Measurements from ENCODE around the gene ANKRD55.
"Not testable (repeated sequence)": the region's sequence is repeated elsewhere in the genome, so short reads cannot be mapped to it uniquely, and the experiment has no call there.

ANKRD55 gene

DNA sequence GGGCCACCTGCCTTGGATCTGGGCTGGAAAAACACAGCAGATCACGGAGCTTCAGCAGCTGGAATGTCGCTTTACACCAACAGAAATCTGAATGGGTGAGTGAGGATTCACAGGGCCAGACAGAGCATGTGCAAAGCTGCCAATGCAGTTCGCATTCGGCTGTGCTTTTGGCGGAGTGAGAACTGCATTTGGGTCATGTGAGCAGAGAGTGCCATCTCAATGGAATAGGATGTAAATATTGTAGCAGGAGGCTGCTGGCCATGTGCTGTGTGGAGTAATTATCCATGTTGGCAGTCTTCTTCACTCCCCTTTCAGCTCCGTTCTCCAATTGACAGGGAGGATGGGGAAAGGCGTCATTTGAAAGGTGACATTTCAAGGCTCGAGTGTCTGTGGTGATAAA lies at the start of gene ANKRD55:
ANKRD55 (minus strand) TSS at position 101 of the 400 bp plus-strand sequence. CDS start 417 bp downstream, outside the sequence.
- DNase-seq = no peak

DNA sequence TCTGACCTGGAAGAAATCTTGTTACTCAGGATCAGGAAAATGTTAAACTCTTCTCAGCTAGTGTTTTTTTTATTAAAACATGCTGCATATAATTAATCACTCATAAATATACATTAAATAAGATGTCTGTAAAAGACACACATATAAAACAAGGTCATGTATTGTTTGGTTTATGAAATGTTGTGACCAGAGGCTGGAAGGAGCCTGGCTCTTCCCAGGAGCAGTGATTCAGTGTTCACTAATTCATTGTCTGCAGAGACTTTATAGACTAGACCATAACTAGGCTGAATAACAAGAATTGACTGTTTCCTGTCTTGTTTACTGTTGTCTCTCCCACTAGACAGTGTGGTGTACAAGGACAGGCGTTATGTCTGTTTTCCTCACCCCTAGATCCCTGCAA lies 49.1 kb upstream of the ANKRD55 start:
- DNase-seq = no peak

DNA sequence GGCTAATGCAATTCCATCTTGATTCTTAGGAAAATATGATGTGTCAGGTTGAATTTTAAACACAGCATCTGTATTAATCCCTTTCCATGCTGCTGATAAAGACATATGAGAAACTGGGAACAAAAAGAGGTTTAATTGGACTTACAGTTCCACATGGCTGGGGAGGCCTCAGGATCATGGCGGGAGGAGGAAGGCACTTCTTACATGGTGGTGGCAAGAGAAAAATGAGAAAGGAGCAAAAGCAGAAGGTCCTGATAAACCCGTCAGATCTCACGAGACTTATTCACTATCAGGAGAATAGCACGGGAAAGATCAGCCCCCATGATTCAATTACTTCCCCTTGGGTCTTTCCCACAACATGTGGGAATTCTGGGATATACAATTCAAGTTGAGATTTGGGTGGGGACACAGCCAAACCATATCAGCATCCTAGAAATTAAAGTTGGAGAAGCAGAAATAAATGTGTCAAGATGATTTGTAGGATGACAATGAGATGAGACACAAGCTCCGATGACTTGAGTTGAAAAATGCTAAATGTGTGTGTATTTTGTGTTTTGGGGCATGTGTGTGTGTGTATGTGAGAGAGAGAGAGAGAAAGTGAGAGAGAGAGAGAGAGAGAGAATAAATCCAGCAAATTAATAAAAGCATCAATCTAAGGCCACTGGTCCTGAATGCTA lies 48.5 kb upstream of the ANKRD55 start:
- DNase-seq = no peak

DNA sequence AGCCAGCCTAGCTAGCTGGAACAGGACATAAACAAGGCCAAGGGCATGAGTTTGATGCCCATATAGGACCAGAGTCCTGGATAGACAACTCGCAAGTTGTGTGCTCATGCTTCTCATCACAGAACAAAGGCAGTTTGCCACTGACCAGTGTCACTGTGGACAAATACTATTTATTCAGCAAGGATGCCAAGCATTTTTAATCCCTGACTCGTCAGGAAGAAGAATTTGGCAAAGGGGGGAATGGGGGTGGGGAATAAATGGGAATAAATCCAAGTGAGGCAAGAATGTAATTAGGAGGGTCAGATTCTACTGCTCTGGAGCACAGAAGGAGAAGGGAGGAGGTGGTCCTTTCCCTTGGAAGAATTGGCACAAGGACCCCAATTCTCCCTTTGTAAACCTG lies 46.8 kb upstream of the ANKRD55 start:
- no peak for DNase-seq

DNA sequence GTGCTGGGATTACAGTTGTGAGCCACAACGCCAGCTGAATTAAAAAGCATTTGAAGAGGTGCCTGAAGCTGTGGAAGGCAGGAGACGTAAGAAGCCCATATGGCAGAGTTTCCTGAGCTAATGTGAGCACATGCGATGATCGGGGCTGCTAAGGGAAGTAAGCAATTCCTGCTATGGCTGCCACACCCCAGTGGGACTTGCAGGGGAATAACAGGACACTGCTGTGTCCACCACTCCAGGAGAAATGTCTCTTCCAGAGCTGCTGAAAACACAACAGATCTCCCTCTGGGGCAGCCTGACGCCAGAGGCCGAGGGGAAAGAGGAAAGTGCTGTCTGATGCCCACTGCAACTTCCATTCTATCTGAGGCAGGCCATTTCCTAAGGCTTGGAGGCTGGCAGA lies 46.2 kb upstream of the ANKRD55 start:
- no peak for DNase-seq

DNA sequence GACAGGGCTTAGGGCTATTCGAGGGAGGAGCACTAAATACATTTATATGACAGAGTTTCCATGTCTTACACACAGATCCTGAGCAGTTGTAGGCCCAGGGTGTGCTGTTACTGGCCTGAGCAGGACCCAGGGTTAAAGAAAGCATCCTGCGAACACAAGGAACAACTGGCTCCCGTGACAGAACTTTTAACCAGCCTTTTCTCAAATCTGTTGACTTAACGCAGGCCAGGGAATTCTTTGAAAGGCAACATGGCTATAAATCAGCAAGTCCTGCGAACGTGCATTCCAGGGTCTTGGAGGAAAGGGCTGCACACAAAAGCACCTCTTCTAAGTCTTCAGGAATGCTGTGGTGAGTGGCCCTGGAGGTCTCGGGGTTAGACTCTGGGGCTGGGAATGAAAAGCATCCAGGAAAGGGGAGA lies 45.2 kb upstream of the ANKRD55 start:
- DNase-seq = no peak

DNA sequence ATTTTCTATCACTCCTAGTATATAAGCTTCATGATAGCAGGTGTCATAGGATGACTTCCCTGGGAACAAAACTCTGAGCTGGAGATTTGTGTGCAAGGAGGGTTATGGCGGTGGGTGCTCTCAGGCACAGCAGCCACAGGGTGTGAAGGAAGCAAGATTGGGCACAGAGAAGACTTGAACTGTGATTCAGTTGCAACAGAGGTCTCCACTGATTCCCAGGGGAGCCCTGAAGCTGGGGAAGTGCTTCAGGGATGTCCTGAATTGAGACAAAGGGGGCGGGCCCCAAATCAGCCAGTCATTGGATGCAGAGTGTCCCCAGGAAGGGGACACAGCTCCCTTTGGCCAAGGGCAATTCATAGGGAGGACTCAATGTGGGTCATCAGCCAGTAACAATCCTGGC lies 44.4 kb upstream of the ANKRD55 start:
- no peak for DNase-seq

DNA sequence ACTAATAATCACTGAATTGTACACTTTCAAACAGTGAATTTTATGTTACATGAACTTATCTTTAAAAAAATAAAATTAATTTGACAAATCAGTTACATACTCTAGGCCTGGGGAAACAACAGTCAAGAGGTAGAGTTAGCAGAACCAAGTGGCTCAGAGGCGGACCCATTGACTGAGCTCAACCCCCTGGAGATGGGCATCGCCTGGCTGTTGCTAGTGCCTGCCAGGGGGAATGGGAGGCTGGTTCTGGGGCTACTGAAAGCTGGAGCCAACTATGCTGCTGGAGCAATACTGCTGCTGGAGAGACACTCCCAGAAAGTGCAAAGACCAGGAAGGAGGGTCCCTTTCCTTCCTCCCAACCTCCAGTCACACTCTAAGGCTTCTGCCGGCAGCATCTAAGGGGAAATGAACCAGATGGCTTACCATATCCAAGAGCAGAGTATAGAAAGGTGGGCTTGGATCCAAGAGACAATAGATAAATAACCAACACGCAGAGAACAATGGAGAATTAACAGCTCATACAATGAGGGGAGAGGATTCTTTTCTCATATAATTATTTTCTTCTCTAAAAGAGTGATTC lies 40.3 kb upstream of the ANKRD55 start:
- DNase-seq = no peak

DNA sequence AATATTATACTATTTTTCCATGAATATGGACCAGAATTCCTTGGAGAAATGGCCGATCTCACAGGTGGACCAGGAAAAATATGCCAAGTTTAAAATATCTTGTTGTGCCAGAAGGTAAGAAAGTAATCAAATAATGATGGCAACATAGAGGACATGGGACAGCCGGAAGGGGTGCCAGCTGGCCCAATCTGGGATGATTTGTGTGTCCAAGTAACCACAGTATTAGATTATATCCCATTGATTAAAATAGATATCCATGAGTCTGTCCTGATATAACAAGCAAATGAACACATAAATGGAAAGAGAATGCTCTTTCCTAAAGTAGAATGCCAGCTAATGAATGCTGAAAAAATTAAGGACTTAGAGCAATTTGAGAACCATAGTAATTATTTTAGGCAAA lies 39.6 kb upstream of the ANKRD55 start:
- DNase-seq = no peak

DNA sequence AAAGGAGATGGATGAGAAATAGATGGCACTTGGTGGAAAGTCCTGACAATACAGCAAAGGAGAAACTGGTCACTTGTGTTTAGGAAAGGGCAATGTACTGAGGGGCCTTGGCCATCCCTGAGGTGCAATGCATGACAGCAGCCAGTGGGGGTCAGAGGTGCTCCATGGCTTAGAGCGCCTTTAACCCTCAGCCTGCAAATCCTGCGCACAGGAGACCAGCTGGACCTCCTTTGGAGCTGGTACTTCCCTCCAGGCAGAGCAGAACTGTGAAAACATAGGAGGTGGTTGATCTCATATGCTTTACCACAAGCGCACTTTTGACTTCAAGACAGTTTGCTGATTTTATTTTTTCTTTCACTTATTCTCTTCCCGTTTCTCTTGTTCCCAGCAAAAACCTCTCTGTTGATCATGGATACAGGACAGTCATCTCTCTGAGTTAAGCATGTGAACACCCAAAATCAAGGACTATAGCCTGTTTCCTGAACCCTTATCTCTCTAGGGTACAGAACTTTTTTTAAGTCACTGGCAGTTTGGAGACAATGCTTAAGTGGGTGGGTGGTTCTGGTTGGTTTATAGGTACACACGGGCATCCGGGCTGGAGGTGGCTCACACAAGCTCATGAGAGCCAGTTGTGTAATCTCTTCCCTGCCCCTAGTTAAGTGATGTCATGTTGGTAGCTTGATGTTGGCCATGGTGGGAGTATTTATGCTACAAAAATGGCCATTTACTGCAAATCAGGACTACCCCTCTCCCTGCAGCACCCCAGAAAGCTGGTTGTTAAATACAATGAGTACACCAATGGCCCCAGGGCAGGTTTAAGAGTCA lies 37.6 kb upstream of the ANKRD55 start:
- peak; percentile 45 to 65 (median 51) for DNase-seq

DNA sequence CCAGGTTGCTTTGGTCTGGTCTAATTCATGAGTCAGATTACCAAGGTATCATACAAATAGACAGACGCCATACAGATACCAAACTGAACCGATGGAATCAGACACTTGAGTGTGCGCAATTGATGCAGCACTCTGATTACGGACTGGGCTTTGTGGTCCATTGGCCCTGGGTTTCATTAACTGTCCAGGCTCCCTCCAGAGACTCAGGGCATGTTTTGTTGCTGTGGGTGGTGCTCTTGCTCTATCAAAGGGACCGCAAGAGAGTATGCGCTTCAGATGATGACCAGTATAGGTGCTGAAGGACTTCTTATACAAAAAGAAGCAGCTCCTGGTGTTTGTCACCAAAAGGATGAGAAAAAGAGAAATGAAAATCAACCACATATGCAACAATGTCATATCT lies 36.9 kb upstream of the ANKRD55 start:
- DNase-seq = no peak

DNA sequence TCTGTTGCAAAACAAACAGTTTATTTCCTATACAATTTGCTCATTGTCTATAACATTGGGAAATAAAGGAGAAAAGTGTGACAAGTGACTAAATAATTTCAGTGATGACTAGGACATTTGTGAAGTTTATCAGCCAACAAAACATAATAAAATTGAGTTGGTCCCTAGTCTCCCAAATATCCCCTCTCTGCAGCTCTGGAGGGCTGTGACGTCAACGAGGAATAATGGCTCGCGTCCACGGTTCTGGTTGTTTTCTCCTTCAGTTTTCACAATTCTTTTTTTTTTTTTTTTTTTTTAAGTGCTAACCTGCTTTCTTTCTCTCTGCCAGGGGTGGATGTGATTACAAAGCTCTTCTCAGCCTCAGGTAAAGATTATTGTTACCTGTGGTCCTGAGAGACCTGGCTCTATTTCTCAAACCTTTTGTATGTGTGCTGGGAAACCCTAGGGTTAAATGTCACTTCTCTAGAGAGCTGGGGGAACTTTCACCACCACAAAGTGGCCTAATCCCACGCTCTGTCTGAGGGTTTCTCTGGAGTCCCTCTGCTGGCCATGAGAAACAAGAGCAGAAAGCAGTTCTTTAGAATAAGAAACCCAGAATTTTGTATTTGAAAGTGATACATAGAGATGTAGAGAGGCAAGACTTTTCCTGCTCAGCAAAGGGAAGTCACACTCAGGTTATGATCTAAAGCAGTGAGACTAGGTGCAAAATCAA lies 36.2 kb upstream of the ANKRD55 start:
- no peak for DNase-seq

DNA sequence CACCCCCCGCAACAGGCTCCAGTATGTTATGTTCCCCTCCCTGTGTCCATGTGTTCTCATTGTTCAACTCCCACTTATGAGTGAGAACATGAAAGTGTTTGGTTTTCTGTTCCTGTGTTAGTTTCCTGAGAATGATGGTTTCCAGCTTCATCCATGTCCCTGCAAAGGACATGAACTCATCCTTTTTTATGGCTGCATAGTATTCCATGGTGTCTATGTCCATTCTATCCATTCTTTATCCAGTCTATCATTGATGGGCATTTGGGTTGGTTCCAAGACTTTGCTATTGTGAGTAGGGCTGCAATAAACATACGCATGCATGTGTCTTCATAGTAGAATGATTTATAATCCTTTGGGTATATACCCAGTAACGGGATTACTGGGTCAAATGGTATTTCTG lies 35.6 kb upstream of the ANKRD55 start:
- DNase-seq = not testable (repeated sequence)

DNA sequence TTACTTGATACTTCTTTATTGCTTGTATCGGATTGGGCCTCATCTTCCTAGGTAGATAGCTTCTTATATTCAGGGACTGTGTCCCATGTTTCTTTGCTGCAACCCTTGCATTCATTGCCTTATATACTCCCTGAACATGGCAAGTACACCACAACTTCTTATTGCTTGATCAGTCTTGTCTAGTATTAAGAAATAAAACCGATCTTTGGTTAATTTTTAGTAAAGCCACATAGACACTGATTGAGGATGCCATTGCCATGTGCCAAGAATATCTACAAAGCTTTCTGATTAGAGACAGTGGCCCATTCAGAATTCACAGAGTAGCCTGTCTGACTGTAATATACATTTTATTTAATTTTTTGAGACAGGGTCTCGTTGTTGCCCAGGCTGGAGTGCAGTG lies 34.7 kb upstream of the ANKRD55 start:
- no peak for DNase-seq

DNA sequence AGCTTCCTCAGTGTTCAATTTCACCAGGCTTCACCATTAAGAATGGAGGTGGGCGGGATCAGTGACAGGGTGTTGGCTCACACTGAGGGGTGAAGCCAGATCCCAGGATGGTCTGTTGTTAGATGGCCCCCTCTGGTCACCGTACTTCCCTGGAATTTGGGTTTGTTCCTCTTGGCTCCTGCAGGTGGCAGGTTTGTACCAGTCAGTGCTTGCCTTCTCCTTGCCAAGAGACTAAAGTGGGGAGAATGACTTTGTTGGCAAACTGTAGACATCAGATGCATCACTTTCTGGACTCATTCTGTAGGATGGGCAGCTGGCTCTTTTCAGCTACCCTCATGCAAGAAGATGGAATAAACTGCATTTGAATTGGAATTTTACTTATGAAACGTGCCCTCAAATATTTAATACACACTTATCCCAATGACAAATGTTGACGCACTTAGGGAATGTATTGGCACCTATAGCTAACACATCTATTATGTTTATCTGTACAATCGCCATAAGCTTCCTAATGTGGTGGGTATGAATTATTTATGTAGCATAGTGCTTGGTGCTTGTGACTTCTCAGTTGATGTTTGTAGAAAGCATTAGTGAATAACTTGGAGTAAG lies 31.4 kb upstream of the ANKRD55 start:
- no peak for DNase-seq

DNA sequence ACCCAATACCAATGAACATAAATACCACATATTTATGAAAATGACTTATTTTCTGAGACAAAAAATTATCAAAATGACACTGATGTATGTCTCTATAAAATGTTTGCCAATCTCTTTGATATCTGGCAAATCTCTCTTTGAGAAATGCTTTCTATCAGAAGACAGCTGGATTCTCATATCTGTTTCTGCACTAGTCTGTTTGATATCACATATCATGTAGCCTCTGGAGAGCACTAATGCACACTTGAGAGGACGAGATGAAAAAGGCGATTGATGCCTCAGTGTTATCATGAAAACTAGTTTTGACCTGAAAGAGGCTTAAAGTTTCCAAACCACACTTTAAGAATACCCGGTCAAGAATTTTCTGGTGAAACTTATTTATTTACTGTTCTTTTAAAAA lies 29.1 kb upstream of the ANKRD55 start:
- no peak for DNase-seq

DNA sequence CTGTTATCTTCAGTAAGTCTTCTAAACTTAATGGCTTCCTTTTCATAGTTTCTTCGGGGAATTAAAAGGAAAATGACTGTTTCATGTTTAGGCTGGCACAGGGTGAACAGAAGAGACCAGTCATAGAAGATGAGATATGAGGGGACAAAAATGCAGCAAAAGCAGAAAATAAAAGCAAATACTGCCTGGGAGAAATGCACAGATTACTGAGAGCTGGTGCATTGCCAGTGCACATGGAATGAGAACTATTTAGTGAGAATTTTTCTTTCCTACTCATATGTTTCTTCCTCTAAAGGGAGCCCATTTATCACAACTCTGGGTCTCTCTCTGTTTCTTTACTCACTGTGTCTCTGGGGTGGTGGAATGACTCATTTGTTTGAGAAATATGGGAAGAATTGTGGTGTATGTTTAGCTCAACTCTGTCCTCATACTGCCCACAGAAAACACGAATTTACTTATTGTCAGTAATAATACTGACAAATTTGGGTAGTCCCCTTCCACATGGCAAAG lies 25.9 kb upstream of the ANKRD55 start:
- no peak for DNase-seq

DNA sequence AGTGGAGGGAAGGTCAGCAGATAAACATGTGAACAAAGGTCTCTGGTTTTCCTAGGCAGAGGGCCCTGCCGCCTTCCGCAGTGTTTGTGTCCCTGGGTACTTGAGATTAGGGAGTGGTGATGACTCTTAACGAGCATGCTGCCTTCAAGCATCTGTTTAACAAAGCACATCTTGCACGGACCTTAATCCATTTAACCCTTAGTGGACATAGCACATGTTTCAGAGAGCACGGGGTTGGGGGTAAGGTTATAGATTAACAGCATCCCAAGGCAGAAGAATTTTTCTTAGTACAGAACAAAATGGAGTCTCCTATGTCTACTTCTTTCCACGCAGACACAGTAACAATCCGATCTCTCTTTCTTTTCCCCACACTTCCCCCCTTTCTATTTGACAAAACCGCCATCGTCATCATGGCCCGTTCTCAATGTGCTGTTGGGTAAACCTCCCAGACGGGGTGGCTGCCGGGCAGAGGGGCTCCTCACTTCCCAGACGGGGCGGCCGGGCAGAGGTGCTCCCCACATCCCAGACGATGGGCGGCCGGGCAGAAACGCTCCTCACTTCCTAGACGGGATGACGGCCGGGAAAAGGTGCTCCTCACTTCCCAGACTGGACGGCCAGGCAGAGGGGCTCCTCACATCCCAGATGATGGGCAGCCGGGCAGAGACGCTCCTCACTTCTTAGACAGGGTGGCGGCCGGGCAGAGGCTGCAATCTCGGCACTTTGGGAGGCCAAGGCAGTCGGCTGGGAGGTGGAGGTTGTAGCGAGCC lies 24.8 kb upstream of the ANKRD55 start:
- not testable (repeated sequence) for DNase-seq

DNA sequence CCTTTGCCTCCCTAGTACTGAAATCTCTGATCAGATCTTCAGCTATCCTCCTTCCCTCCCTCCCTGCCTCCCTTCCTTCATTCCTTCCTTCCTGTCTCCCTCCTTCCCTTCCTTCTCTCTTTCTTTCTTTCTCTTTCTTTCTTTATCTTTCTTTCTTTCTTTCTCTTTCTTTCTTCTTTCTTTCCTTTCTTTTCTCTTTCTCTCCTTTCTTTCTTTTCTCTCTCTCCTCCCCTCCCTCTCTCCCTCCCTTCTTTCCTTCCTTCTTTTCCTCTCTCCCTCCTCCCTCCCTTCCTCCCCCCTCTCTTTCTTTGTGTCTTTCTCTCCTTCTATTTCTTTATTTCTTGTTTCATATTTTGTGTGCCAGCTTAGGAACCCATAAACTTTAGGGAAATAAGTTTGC lies 23.9 kb upstream of the ANKRD55 start:
- DNase-seq = no peak

DNA sequence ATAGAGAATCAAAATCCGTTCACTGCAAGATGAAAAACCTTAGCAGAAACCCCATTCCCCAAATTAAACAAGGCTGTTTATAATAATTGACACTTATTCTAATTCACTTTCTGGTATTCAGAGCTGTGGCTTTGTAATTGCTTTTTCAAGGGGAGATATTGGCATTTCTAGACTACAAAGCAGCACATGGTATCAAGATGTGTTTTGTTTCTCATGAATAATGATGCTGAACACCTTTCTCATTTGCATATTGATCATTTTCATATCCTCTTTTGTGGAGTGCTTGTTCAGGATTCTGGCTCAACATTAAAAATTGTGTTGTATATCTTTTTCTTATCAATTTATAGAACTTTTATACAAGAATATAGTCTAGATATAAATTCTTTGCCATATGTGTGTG lies 22.4 kb upstream of the ANKRD55 start:
- no peak for DNase-seq

DNA sequence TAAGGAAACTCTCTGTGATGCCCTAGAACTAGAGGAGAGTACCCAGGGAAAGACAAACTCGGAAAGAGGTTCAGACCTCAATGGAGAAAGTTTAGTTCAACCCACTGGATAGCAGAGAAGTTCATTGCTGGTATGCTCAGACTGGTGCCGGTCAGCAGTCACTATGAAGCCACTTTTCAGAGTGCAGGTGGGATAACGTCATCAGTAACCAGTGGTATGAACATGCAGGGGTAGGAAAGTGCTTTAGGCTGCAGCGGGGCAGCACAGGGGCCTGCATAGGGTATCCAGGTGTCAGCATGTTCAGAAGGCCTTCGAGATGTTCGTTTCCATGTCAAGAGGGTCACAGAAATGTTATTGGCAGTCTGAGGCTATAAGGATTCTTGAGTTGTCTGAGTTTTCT lies 20.8 kb upstream of the ANKRD55 start:
- no peak for DNase-seq

DNA sequence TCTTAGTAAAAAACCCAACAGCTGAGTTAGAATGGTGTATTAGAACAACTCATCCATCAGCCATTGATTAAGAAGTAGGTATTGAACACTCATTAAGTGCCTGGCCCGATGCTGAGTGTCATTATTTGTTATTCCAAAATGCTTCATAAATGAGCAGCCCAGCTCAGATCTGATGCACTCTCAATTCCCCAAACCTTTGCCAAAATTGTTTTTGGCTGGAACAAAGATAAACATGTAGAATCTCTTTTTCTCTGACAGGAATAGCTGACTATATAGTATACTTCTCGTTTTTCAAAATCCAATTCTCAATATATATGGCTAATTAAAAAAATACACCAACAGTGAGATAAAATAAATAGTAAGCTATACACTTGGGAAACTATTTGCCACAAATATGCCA lies 20.0 kb upstream of the ANKRD55 start:
- DNase-seq = no peak

All from activated CD4-positive, CD25-positive, alpha-beta regulatory T cell (primary cell).